ENCODE data around the gene INPP4A. TPM values are rescaled to one million over a fixed set of nuclear protein-coding genes. Genes with fewer than 3 reads are reported as not detected.

The INPP4A gene
- total and polyA plus RNA-seq, 10 of the 15 experiments (the other 5 are each of a cell fraction or from before 2014, with no cell fraction given) = 4.7 to 62.3 (median 36.9) TPM

GRCh38 chr2:98460573-98461497 lies 16.2 kb downstream of the INPP4A start (continued):
- TF ChIP-seq ZNF207 (IDR thresholded peaks at IDR 0.05; ENCODE audit: borderline replicate concordance) (no peak), SIN3A (IDR thresholded peaks at IDR 0.05; ENCODE audit: low read depth, low read length) (0 out of 2 replicates have a peak, but pooled peaks have one; percentile 37), ZNF24 (IDR thresholded peaks at IDR 0.05) (0 out of 2 replicates have a peak, but pooled peaks have one; percentile 12), BMI1 (IDR thresholded peaks at IDR 0.05; ENCODE audit: borderline replicate concordance) (peak; percentile 27; the same call in 1 of the 2 replicates), TCF12 (IDR thresholded peaks at IDR 0.05; ENCODE audit: low read depth, low read length) (peak; percentile 81), KLF5 (IDR thresholded peaks at IDR 0.05; ENCODE audit: partially characterized antibody) (no peak), NBN (IDR thresholded peaks at IDR 0.05) (0 out of 2 replicates have a peak, but pooled peaks have one; percentile 36), POLR2A (IDR thresholded peaks at IDR 0.05; ENCODE audit: low read depth, low read length) (peak; percentile 77), MTA3 (IDR thresholded peaks at IDR 0.05; ENCODE audit: borderline replicate concordance, low read length) (no peak), BCL11A (IDR thresholded peaks at IDR 0.05; ENCODE audit: low read depth, low read length) (peak; percentile 80), PAX5 (IDR thresholded peaks at IDR 0.05; ENCODE audit: borderline replicate concordance, low read depth, low read length) (peak; percentile 64; the same call in 1 of the 2 replicates), MTA2 (IDR thresholded peaks at IDR 0.05; ENCODE audit: low read depth) (peak; percentile 92), TAF1 (IDR thresholded peaks at IDR 0.05; ENCODE audit: borderline replicate concordance, low read depth, low read length) (peak; percentile 52; the same call in 1 of the 2 replicates), DPF2 (IDR thresholded peaks at IDR 0.05) (peak; percentile 85; the same call in 1 of the 2 replicates), POLR2AphosphoS5 (IDR thresholded peaks at IDR 0.05; ENCODE audit: low read length) (peak; percentile 73), ESRRA (IDR thresholded peaks at IDR 0.05; ENCODE audit: low read length) (no peak), ZBED1 (IDR thresholded peaks at IDR 0.05; ENCODE audit: borderline replicate concordance) (peak; percentile 29; the same call in 1 of the 2 replicates), BCL3 (IDR thresholded peaks at IDR 0.05; ENCODE audit: borderline replicate concordance, insufficient read depth, low read depth, low read length, poor library complexity, severe bottlenecking) (peak; percentile 84), PRDM15 (CRISPR knock-in tag; IDR thresholded peaks at IDR 0.05) (no peak), EGR1 (IDR thresholded peaks at IDR 0.05; ENCODE audit: borderline replicate concordance in 1 of 2, low read depth in 2 of 2, low read length in 2 of 2) (0 out of 3 replicates have a peak, but pooled peaks of 1 of the 2 experiments have one; percentile 50), ZNF592 (IDR thresholded peaks at IDR 0.05) (no peak), YY1 (IDR thresholded peaks at IDR 0.05; ENCODE audit: low read depth, low read length) (peak; percentile 42; the same call in 1 of the 2 replicates)

Data from GM12878 (cell line).